ENCODE measurements around the gene GC.
"Not testable (repeated sequence)": the region's sequence is repeated elsewhere in the genome, so short reads cannot be mapped to it uniquely, and the experiment has no call there.

The GC gene

GRCh38 chr4:71765350-71765749 lies 18.5 kb downstream of the GC start:
- DNase-seq: no peak

GRCh38 chr4:71752383-71753042 lies 31.4 kb downstream of the GC start:
- no peak for DNase-seq

DNA sequence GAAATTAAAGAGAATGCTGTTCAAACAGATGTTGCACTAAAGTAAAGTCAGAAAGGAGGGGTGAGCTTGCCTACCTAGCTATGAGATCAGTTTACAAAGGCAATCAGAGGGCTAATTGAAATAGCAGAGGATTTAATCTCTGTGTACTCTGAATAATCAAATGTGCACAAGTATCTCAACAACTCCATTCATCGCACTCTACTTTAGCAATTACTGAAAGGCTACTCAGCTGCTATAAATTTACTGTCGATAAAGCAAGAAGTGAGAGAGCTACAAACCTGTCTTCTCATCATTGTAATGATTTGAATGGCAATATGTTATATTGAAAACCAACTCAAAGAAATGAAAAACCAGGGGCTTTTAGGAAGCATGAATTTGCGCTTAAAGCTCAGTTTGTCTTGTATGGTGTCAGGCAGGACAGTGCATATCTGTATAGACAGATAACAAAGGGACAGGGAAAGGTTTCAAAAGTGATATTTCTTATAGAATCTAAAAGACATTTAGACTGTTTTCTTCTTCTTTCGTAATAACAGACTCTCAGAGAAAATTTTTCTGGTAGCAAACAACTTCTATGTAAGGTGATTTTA lies 34.8 kb downstream of the GC start:
- no peak for DNase-seq

- no peak for DNase-seq
Measured at GRCh38 chr4:71746379-71746778, 37.5 kb downstream of the GC start.

- DNase-seq: not testable (repeated sequence)
Measured at GRCh38 chr4:71738782-71739181, 45.1 kb downstream of the GC start.

DNA sequence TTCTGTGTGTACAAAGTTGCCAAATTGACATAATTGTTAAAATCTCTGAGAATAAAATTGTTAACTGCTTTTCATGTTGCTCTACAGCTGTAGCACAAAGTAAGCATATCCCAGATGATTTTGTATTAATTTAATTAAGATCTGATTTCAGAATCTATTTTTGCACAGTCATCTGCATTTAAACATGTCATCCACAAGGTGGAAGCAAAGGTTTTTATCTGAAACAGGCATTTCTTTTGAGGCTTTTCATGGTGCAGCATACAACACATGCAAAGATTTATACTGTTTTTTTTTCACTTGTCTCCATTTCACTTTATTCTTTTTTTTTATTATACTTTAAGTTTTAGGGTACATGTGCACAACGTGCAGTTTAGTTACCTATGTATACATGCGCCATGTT lies 51.2 kb downstream of the GC start:
- DNase-seq: peak; percentile 26

- DNase-seq: no peak
Measured at GRCh38 chr4:71732066-71732465, 51.8 kb downstream of the GC start.

DNA sequence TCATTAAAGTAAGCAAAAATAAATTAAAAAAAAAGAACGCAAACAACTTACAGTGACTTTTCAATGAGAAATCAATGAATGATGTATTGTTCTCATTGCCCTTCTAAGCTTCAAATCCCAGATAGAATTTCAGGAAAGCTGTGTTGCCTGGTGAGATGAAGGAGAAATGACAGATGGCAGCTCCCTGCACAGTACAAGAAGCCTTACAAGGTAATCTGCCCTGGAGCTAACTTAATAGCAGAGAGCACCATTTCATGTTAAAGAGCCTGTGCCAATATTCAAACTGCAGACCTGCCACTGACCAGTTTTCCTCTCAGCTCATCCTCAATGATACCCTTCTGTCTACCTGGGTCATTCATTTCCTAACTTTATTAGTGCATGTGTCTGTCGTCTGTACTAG lies 54.0 kb downstream of the GC start:
- no peak for DNase-seq

GRCh38 chr4:71713611-71714203 lies 70.2 kb downstream of the GC start:
- DNase-seq: peak; percentile 50

DNA sequence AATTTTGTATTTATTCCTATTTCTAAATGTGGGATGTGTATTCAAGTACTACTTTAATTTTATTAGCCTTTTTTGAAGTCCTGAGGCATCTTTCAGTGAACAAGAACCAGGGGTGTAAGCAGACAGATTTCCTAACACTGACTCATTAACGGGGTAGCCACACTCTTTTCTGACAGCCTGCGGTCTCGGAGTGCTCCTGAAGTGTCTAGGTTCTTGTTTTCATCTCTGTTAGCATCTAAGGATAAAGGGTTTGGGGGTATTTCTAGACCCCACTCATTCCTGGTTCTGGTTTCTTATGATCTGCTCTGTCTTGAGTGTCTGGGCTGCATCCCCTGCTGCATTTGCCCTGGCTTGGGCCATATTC lies 71.9 kb downstream of the GC start:
- no peak for DNase-seq

DNA sequence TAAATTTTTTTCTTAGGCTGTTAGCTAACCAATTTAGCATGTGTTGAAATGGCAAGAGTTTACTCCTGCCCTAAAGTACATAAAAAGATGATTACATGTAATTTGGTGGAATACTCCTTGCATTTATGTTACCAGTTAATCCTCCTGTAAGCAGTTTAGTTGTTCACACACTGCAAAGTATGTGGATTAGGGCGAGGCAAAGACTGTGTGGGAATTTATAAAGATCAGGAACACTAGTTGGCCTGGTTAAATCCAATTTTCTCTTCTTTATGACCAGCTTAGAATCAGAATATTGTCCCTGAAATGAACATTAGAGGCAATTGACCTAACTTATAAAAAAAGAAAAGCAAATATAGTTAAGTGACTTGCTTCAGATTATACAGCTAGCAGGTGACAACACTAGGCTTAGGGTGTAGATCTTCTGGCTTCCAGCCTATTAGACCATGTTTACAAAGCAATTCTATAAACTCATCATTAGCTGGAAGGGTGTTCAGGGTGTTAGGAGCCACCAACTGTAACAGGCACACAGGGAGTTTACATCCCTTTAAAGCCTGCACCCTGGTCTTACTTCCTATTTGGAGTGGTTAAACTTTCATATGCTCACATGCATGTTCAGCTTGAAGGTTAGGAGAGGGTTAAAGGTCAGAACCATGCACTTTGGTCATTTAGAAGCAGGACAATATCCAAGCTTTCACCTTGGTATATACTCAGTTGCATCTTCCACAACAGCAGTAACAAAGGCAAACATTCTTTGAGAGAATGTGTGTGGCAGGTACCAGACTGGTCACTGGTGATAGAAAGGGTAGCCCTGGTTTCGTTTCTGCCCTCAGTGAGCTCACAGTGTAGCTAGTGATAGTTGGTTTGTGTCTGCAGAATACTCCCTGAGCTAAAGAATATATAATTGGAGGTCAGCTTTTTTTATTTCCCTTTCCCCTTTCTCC lies 72.6 kb downstream of the GC start:
- peak; percentile 48 for DNase-seq

- DNase-seq: no peak
Measured at GRCh38 chr4:71709961-71710360, 73.9 kb downstream of the GC start.

- no peak for DNase-seq
Measured at GRCh38 chr4:71698141-71698540, 85.7 kb downstream of the GC start.

- no peak for DNase-seq
Measured at GRCh38 chr4:71697031-71697430, 86.8 kb downstream of the GC start.

GRCh38 chr4:71694961-71695360 lies 88.9 kb downstream of the GC start:
- no peak for DNase-seq

DNA sequence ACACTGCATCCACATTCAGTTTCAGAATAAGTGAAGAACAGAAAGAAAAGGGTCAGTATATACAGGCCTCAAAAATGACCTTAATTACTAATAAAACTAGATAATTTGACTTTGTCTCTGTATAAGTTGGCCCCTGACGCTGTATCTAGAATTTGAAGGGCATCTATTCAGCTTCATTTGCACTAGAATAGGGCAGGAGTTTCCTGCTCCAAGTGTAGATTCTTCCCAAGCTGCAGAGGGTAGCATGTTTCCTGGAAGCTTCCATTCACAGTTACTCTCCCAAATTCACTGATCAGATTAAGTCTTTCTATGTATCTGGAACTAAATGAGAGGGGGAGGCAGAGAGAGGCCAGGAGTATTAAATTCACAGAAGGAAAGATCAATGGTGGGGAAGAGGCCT lies 90.9 kb downstream of the GC start:
- no peak for DNase-seq

DNA sequence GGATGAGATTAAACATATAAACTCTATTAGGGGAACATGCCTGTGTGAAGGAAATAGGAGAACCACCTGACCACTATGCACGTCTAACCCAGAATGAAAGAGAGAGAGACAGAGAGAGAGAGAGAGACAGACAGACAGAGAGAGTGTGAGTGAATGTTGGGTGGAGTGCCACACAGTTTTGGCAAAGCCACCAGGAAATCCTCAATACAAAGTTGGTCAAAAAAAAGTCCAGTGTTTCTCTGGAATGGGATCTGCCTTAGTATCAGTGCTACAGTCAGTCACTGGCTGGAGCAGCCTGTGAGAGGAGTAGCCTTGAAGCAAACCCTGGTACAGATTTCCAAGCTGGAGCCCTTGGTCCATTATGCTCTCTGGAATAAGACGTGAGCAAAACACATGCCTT lies 91.7 kb downstream of the GC start:
- no peak for DNase-seq

All from NCI-H345 (cell line).